Upper lobe of left lung (tissue), 4 donors: Measurements from ENCODE around the gene ACTA2.

Experiments
- POLR2A ChIP-seq, 4 donors: fragments of 450-650 bp; IDR thresholded peaks; one replicate each; pipeline ENCODE4 v1.5.1; 2016 to 2017; ENCODE audit warnings: antibody characterized with exemption in 4 of 4, mild to moderate bottlenecking in 2 of 4
- TF ChIP-seq, protein P1 (sequence below), 6 experiments: fragments of 450-650 bp in 4 of 6; fragments of 200-600 bp in 2 of 6; sonication (generic) in 2 of 6; IDR thresholded peaks; one replicate each; pipeline ENCODE4 v1.5.1; 2016 to 2019; ENCODE audit warnings: antibody characterized with exemption in 6 of 6

DNA sequence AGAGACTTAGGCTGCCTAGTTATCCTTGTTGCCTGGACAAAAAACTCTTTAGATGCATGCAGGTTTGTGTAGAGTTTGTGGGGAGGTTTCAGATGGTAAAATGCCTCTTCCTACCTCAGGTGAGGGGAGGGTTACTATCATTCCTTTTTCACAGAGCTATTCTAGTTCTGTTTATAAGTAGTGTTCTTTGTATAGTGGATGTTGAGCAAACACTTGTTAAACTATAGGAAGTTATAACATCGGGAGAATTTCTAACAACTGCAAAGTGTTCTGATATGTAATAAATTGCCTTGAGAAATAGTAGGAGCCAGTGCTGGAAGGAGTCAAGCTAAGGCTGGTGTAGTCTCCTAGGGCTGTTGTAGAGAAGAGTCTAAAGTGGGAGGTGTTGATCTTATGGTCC is 31.4 kb upstream of the ACTA2 start:
- TF ChIP-seq POLR2A (IDR thresholded peaks at IDR 0.05) = no peak
- TF ChIP-seq, protein P1, sequence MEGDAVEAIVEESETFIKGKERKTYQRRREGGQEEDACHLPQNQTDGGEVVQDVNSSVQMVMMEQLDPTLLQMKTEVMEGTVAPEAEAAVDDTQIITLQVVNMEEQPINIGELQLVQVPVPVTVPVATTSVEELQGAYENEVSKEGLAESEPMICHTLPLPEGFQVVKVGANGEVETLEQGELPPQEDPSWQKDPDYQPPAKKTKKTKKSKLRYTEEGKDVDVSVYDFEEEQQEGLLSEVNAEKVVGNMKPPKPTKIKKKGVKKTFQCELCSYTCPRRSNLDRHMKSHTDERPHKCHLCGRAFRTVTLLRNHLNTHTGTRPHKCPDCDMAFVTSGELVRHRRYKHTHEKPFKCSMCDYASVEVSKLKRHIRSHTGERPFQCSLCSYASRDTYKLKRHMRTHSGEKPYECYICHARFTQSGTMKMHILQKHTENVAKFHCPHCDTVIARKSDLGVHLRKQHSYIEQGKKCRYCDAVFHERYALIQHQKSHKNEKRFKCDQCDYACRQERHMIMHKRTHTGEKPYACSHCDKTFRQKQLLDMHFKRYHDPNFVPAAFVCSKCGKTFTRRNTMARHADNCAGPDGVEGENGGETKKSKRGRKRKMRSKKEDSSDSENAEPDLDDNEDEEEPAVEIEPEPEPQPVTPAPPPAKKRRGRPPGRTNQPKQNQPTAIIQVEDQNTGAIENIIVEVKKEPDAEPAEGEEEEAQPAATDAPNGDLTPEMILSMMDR (IDR thresholded peaks at IDR 0.05) = no peak
